ENCODE measurements around the gene CSH2. TPM values are rescaled to one million over a fixed set of nuclear protein-coding genes. Genes with fewer than 3 reads are reported as not detected.

The CSH2 gene
- total RNA-seq, 1 experiment from 2014 or later = not detected

DNA sequence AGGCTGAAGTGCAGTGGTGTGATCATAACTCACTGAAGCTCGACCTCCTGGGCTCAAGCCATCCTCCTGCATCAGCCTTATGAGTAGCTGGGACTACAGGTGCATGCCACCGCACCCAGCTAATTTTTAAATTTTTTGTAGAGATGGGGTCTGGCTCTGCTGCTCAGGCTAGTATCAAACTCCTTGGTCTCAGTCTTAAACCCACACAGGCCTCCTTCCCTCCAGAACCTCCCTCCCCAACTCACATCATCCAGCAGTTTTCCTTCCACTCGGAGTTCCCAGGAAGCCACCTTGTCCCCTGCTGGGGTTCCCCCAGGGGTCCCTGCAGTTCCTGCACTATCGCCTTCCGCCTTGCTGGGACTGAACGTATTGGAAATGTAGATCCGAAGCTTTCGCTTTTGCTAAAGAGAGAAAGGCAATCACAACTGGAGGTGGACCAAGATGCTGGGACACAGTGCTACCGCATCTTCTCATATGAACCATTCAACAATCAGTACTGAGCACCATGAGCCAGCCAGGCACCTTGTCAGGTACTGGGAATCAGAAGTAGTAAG, 38.2 kb downstream of the CSH2 start:
- Histone ChIP-seq H2AFZ (ENCODE audit: low read length) (no peak overlapping the region), H3K56ac (ENCODE audit: insufficient read length, low read depth, low read length) (no peak overlapping the region), H2BK20ac (ENCODE audit: low read depth, low read length, poor library complexity, severe bottlenecking) (no peak overlapping the region), H3K27ac (ENCODE audit: insufficient read length, low read depth, low read length) (no peak overlapping the region), H3K79me1 (ENCODE audit: insufficient read depth, low read depth, low read length, poor library complexity, severe bottlenecking) (peaks cover 3% of the 10 kb centered on the region), H3T11ph (ENCODE audit: low read length) (no peak overlapping the region), H2BK12ac (ENCODE audit: insufficient read length, low read depth, low read length) (no peak overlapping the region), H4K8ac (replicated peaks; ENCODE audit: insufficient read length, low read depth, low read length) (no peak overlapping the region), H2BK15ac (ENCODE audit: low read depth, low read length) (no peak overlapping the region), H3K18ac (ENCODE audit: insufficient read length, low read depth, low read length) (no peak overlapping the region), H3K23ac (ENCODE audit: insufficient read length, low read depth, low read length) (no peak overlapping the region), H4K5ac (ENCODE audit: insufficient read length, low read depth, low read length) (no peak overlapping the region), H3K9ac (ENCODE audit: extremely low read depth, insufficient read length, low read length) (no peak overlapping the region), H4K91ac (ENCODE audit: insufficient read length, low read depth, low read length) (no peak overlapping the region), H2BK120ac (ENCODE audit: low read depth, low read length, poor library complexity, severe bottlenecking) (no peak overlapping the region), H3K4me1 (ENCODE audit: insufficient read depth, low read length) (no peaks in the 10 kb centered on the region; the same call in 1 of the 2 replicates), H2BK5ac (ENCODE audit: insufficient read length, low read length) (no peak overlapping the region), H3K9me3 (ENCODE audit: control insufficient read depth, low read depth, low read length) (no peaks in the 10 kb centered on the region), H3K4me2 (ENCODE audit: insufficient read depth, insufficient read length, low read length) (no peak overlapping the region), H3K4ac (ENCODE audit: low read depth, low read length) (no peak overlapping the region), H3K23me2 (ENCODE audit: insufficient read length, low read depth, low read length, poor library complexity, severe bottlenecking) (no peaks in the 10 kb centered on the region), H3K27me3 (ENCODE audit: insufficient read depth, low read length) (no peaks in the 10 kb centered on the region), H3K14ac (ENCODE audit: insufficient read depth, low read length) (no peak overlapping the region), H3K79me2 (ENCODE audit: insufficient read depth, low read length) (no peaks in the 10 kb centered on the region; the same call in 1 of the 2 replicates), H4K20me1 (ENCODE audit: control insufficient read depth, insufficient read depth, insufficient read length) (peaks cover 2% of the 10 kb centered on the region), H2AK5ac (ENCODE audit: insufficient read length, low read length) (no peak overlapping the region)
- no peaks in the 10 kb centered on the region for H3K27me3 Mint-ChIP-seq (ENCODE audit: low read depth)
- peaks cover 12 to 23% of the 10 kb centered on the region in 2 experiments for H3K4me1 Mint-ChIP-seq
- peak overlapping the region in 1 of 3 experiments; percentile 56; a peak in 1 of 7 replicates for H3K27ac Mint-ChIP-seq
- H3K4me3 Mint-ChIP-seq = no peak overlapping the region
- TF ChIP-seq, protein P1, sequence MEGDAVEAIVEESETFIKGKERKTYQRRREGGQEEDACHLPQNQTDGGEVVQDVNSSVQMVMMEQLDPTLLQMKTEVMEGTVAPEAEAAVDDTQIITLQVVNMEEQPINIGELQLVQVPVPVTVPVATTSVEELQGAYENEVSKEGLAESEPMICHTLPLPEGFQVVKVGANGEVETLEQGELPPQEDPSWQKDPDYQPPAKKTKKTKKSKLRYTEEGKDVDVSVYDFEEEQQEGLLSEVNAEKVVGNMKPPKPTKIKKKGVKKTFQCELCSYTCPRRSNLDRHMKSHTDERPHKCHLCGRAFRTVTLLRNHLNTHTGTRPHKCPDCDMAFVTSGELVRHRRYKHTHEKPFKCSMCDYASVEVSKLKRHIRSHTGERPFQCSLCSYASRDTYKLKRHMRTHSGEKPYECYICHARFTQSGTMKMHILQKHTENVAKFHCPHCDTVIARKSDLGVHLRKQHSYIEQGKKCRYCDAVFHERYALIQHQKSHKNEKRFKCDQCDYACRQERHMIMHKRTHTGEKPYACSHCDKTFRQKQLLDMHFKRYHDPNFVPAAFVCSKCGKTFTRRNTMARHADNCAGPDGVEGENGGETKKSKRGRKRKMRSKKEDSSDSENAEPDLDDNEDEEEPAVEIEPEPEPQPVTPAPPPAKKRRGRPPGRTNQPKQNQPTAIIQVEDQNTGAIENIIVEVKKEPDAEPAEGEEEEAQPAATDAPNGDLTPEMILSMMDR (conservative IDR thresholded peaks at IDR 0.05) = no peak
- no peak for DNase-seq
- no CpG with 5 or more reads among the region's 9 CpGs for WGBS (ENCODE audit: extremely low coverage, insufficient read length, low lambda C conversion rate)
- no peaks in the 10 kb centered on the region for H3K9me3 Mint-ChIP-seq
- peaks cover 46 to 67% (median 66%) of the 10 kb centered on the region in 3 experiments for H3K36me3 Mint-ChIP-seq (ENCODE audit: insufficient read depth in 1 of 3, low read depth in 3 of 3)

Data from H9 (cell line).